HG03196 (cell line): Measurements from ENCODE around the gene ZNF799.
"Not testable (repeated sequence)": the region's sequence is repeated elsewhere in the genome, so short reads cannot be mapped to it uniquely, and the experiment has no call there.

Source experiments
- ATAC-seq: cut with Tn5 transposase; IDR thresholded peaks from one replicate; pipeline ENCODE4 v1.9.1; 2021; ENCODE audit not compliant: unreplicated experiment

The ZNF799 gene

DNA sequence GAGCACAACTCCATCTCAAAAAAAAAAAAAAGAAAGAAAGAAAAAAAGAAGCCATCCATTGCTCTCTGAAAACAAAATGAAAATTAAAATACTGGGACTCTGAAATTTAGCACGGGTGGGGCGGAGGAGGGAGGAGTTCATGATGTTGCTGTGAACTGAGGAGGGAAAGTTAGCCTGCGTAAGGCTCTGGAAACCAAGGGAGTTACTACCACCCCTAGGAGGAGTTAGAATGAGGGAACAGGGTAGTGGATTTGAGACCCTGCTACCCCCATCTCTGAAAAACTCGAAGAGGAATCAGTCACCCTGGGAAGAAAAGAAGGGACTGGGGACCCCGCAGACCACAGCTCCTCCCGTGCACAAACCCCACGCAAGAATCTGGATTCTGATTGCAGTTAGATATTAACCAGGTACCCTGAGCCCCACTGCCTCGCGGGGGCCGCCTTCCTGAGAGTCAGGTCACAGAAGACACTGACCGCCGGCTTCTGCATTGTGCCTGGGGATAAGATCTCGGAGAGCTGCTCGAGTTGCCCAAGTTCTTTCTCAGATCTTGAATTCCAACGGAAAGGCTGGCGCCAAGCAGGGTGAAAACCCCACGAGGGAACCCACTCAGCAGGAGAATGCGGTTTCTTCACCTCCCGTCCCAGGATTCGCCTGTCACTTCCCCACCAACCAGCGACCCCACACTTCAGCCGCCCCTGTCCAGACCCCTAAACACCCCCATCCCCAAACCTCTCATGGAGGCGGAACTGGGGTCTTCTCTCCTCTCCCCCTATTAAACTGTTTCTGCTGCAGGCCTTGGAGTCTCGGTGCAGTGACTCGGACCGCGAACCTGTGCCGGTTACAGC, 36.5 kb downstream of the ZNF799 start:
- no peak for ATAC-seq

DNA sequence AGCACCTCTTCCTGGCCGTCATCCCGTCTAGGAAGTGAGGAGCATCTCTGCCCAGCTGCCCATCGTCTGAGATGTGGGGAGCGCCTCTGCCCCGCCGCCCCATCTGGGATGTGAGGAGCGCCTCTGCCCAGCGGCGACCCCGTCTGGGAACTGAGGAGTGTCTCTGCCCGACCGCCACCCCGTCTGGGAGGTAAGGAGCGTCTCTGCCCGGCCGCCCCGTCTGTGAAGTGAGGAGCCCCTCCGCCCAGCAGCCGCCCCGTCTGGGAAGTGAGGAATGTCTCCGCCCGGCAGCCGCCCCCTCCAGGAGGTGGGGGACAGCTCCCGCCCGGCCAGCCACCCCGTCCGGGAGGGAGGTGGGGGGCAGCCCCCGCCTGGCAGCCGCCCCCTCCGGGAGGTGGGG, 38.8 kb downstream of the ZNF799 start:
- ATAC-seq, result not testable (repeated sequence)

DNA sequence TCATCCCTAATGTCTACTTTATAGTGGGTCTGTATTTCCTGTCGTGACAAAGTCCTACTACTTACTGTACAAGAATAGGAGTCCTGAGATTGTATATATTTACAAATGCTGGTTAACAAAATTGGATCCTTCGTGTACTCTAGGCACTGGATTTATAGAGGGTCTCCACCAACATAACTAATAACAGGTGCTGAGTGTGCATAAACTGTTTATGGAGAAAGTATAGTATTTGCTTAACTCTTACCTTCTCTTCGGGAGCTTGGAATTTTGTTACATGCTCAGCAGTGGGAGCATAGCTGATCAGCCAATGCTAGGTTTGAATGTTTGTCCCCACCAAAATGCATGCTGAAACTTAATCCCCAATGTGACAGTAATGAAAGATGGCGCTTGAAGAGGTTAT, 47.7 kb downstream of the ZNF799 start:
- no peak for ATAC-seq

DNA sequence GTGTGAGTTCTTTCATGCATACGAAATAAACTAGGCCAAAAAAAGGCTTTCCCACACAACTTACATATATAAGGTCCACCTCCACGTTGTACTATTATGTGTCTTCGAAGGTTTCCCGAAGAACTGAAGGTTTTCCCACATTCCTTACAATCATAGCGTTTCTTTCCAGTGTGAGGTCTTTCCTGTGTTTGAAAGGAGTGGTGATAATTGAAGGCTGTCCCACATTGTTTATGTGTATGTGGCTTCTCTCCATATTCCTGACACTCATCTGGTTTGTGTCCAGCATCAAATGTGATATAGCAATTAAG, 50.2 kb downstream of the ZNF799 start:
- no peak for ATAC-seq

DNA sequence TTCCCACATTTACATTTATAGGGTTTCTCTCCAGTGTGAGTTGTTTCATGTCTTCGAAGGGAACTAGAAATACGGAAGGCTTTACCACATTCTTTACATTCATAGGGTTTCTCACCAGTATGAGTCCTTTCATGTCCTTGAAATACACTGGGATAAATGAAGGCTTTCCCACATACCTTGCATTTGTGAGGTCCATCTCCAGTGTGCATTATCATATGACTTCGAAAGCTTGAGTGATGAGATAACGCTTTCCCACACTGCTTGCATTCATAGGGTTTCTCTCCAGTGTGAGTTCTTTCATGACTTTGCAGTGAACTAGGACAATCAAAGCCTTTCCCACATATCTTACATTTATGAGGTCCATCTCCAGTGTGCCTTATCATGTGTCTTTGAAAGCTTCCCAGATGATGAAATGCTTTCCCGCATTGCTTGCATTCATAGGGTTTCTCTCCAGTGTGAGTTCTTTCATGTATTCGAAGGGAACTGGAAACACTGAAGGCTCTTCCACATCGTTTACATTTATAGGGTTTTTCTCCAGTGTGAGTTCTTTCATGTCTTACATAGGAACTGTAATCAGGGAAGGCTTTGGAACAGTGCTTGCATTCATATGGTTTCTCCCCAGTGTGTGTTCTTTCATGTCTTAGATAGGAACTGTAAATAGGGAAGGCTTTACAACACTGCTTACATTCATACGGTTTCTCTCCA, 50.7 kb downstream of the ZNF799 start:
- ATAC-seq, result no peak

DNA sequence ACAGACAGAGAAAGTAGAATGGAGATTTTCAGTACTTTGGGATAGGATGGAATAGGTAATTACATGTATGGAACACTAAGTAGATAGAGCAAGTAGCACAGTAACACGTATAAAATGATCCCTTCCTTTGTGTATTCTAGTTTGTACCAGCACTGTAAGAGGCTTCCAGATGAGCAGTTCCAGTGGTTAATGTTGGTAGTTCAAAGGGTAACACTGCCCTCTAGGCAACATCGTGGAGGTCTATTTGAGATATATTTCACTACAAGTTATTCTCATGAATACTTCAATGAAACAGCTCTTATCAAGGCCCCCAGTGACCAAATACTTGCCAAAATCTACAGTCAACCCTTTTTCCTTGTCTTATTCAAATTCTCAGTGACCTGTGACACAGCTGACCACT, 54.2 kb downstream of the ZNF799 start:
- no peak for ATAC-seq

DNA sequence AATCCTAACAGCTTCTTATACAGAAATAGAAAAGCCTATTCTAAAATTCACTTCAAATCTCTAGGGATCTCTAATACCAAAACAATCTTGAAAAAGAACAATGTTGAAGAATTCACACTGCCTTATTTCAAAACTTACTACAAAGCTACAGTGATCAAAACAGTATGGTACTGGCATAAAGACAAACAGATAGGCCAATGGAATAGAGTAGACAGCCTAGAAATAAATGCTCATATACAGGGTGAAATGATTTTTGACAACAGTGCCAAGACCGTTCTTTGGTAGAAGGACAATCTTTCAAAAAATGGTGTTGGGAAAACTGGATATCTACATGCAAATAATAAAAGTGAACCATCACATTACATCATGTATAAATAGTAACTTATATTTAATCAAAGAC, 55.9 kb downstream of the ZNF799 start:
- no peak for ATAC-seq
